SU-DHL-6 (cell line): ENCODE data around the gene CRAMP1.

Source experiments
- H2AFZ ChIP-seq: fragments of 200-600 bp; sonication (generic); 2 replicates; pipeline ENCODE4 v1.6.1; 2014; ENCODE audit warnings: low read depth, mild to moderate bottlenecking, moderate library complexity, mixed read lengths, antibody characterized with exemption, low read length; ENCODE audit not compliant: severe bottlenecking
- H3F3A ChIP-seq: fragments of 200-600 bp; shearing (Covaris generic); 2 replicates; pipeline ENCODE4 v1.6.0; 2016; ENCODE audit warnings: antibody characterized with exemption, mild to moderate bottlenecking; ENCODE audit not compliant: insufficient read depth
- H3K27ac ChIP-seq: fragments of 200-600 bp; sonication (generic); 2 replicates; pipeline ENCODE4 v1.5.1; 2016; ENCODE audit warnings: low read depth, mild to moderate bottlenecking, low read length, moderate library complexity, mixed read lengths
- H3K27me3 ChIP-seq: fragments of 200-600 bp; sonication (generic), shearing (Covaris generic); 2 replicates; pipeline ENCODE4 v1.6.0; 2014; ENCODE audit warnings: mild to moderate bottlenecking, low read length
- H3K36me3 ChIP-seq: fragments of 200-600 bp; sonication (generic); 2 replicates; pipeline ENCODE4 v1.6.1; 2014; ENCODE audit warnings: mild to moderate bottlenecking, low read length, mixed read lengths
- H3K4me2 ChIP-seq: fragments of 300-600, 200-600 bp; shearing (Covaris generic), sonication (generic); 2 replicates; pipeline ENCODE4 v1.6.0; 2014; ENCODE audit warnings: low read length, low read depth, mild to moderate bottlenecking; ENCODE audit not compliant: poor library complexity, severe bottlenecking
- H3K4me3 ChIP-seq: fragments of 200-600 bp; sonication (generic); 2 replicates; pipeline ENCODE4 v1.5.1; 2014; ENCODE audit warnings: antibody characterized with exemption, low read length, mild to moderate bottlenecking, mixed read lengths; ENCODE audit not compliant: insufficient read depth, poor library complexity, severe bottlenecking
- H3K79me2 ChIP-seq: fragments of 200-600 bp; sonication (generic); 2 replicates; pipeline ENCODE4 v1.6.1; 2014; ENCODE audit warnings: mild to moderate bottlenecking, low read length, moderate library complexity; ENCODE audit not compliant: insufficient read depth
- H3K9ac ChIP-seq: fragments of 200-600 bp; sonication (generic); 2 replicates; pipeline ENCODE4 v1.7.0; 2014; ENCODE audit warnings: mild to moderate bottlenecking, low read length
- H3K9me2 ChIP-seq: fragments of 200-600 bp; sonication (generic); replicated peaks from 2 replicates; pipeline ENCODE4 v1.6.1; 2014; ENCODE audit warnings: low read length; ENCODE audit not compliant: insufficient read depth
- H3K9me3 ChIP-seq: fragments of 200-600 bp; sonication (generic); 2 replicates; pipeline ENCODE4 v1.6.1; 2014; ENCODE audit warnings: low read length, mixed read lengths; ENCODE audit not compliant: insufficient read depth
- H4K20me1 ChIP-seq: fragments of 200-600 bp; sonication (generic); 2 replicates; pipeline ENCODE4 v1.6.1; 2014; ENCODE audit warnings: low read depth, mild to moderate bottlenecking, antibody characterized with exemption, low read length, moderate library complexity, mixed read lengths
- CTCF ChIP-seq: fragments of 200-600 bp; sonication (generic); IDR thresholded peaks from one replicate; pipeline ENCODE4 v1.5.1; 2017; ENCODE audit warnings: antibody characterized with exemption, mild to moderate bottlenecking, low read length, moderate library complexity; ENCODE audit not compliant: insufficient read depth, poor library complexity, severe bottlenecking
- EZH2phosphoT487 ChIP-seq: fragments of 200-600 bp; sonication (generic), shearing (Covaris generic); conservative IDR thresholded peaks from 2 replicates; pipeline ENCODE4 v1.6.1; 2018; ENCODE audit warnings: mild to moderate bottlenecking, antibody characterized with exemption, low read length, moderate library complexity, mixed read lengths

Gene CRAMP1

GRCh38 chr16:1669698-1670097, 57.5 kb downstream of the CRAMP1 start:
- no peaks in the 10 kb centered on the region for H3K9me2 ChIP-seq
- no peaks in the 10 kb centered on the region for H4K20me1 ChIP-seq
- no peaks in the 10 kb centered on the region for H3F3A ChIP-seq
- no peak overlapping the region for H2AFZ ChIP-seq
- no peak overlapping the region for H3K4me3 ChIP-seq
- H3K9me3 ChIP-seq = no peaks in the 10 kb centered on the region
- H3K27ac ChIP-seq = no peak overlapping the region
- no peaks in the 10 kb centered on the region for H3K36me3 ChIP-seq
- H3K79me2 ChIP-seq = no peaks in the 10 kb centered on the region
- H3K9ac ChIP-seq = no peak overlapping the region
- TF ChIP-seq CTCF = no peak
- no peak for TF ChIP-seq EZH2phosphoT487
- H3K27me3 ChIP-seq = no peaks in the 10 kb centered on the region
- H3K4me2 ChIP-seq = no peak overlapping the region

GRCh38 chr16:1670371-1670770, 58.2 kb downstream of the CRAMP1 start:
- Histone ChIP-seq H4K20me1 (no peaks in the 10 kb centered on the region), H3K27me3 (no peaks in the 10 kb centered on the region), H3K36me3 (no peaks in the 10 kb centered on the region), H3F3A (no peaks in the 10 kb centered on the region), H2AFZ (no peak overlapping the region), H3K27ac (no peak overlapping the region), H3K4me3 (no peak overlapping the region), H3K9me3 (no peaks in the 10 kb centered on the region), H3K79me2 (no peaks in the 10 kb centered on the region), H3K4me2 (no peak overlapping the region), H3K9me2 (no peaks in the 10 kb centered on the region), H3K9ac (no peak overlapping the region)
- TF ChIP-seq CTCF = no peak
- no peak for TF ChIP-seq EZH2phosphoT487

- Histone ChIP-seq H3K27ac (no peak overlapping the region), H3K9ac (no peak overlapping the region), H3K27me3 (no peaks in the 10 kb centered on the region), H3K9me3 (no peaks in the 10 kb centered on the region), H3K36me3 (no peaks in the 10 kb centered on the region), H4K20me1 (no peaks in the 10 kb centered on the region), H3K79me2 (no peaks in the 10 kb centered on the region), H3K9me2 (no peaks in the 10 kb centered on the region), H2AFZ (no peak overlapping the region), H3F3A (no peaks in the 10 kb centered on the region), H3K4me3 (no peak overlapping the region), H3K4me2 (no peak overlapping the region)
- TF ChIP-seq CTCF = no peak
Observed at GRCh38 chr16:1670866-1671265, 58.7 kb downstream of the CRAMP1 start.
